HepG2 (cell line): ENCODE results near the gene CNNM4. TPM values are rescaled to one million over a fixed set of nuclear protein-coding genes. Genes with fewer than 3 reads are reported as not detected.
A peak's percentile ranks its signal among the peaks of the same experiment; 100 is the strongest.

Experiments
- CC2D1A ChIP-seq: sonication (generic); formaldehyde crosslinking; IDR thresholded peaks from 2 replicates; pipeline ENCODE4 v1.8.1; 2023; ENCODE audit warnings: mild to moderate bottlenecking, missing genetic modification reagents
- CEBPG ChIP-seq: IDR thresholded peaks from 2 replicates; pipeline ENCODE4 v1.6.1; 2016
- FOSL2 ChIP-seq: sonication (generic); formaldehyde crosslinking; IDR thresholded peaks from 2 replicates; pipeline ENCODE4 v1.4.0; 2020; ENCODE audit warnings: missing genetic modification reagents
- HDAC6 ChIP-seq: fragments of 200-600 bp; sonication (generic); IDR thresholded peaks from 2 replicates; pipeline ENCODE4 v1.7.0; 2017; ENCODE audit warnings: mild to moderate bottlenecking, antibody characterized with exemption, low read length, low read depth
- KDM3A ChIP-seq: IDR thresholded peaks from 2 replicates; pipeline ENCODE4 v1.6.1; 2018; ENCODE audit warnings: low read depth, missing compliant biosample characterization
- MLLT10 ChIP-seq: sonication (generic); formaldehyde crosslinking; IDR thresholded peaks from 2 replicates; pipeline ENCODE4 v1.4.0; 2020; ENCODE audit warnings: missing genetic modification reagents
- NFATC3 ChIP-seq: sonication (generic); formaldehyde crosslinking; IDR thresholded peaks from 2 replicates; pipeline ENCODE4 v1.5.1; 2020; ENCODE audit warnings: mild to moderate bottlenecking, missing genetic modification reagents
- RERE ChIP-seq: IDR thresholded peaks from 2 replicates; pipeline ENCODE4 v1.6.1; 2016; ENCODE audit warnings: low read depth, missing genetic modification reagents, missing compliant biosample characterization
- SKIL ChIP-seq: sonication (generic); formaldehyde crosslinking; IDR thresholded peaks from 2 replicates; pipeline ENCODE4 v1.8.0; 2022; ENCODE audit warnings: missing genetic modification reagents, mild to moderate bottlenecking, moderate library complexity, borderline replicate concordance
- SP1 ChIP-seq, 2 experiments: fragments of 450-650 bp in 1 of 2; sonication (generic) in 1 of 2; formaldehyde crosslinking in 1 of 2; IDR thresholded peaks; 2 replicates each; pipeline versions ENCODE4 v1.4.0 to v1.6.1; 2016 to 2020; ENCODE audit warnings: missing genetic modification reagents in 1 of 2
- USF2 ChIP-seq, 2 experiments: sonication (generic) in 1 of 2; formaldehyde crosslinking in 1 of 2; IDR thresholded peaks; 2 replicates each; pipeline versions ENCODE4 v1.5.1 to v1.6.1; 2011 to 2020; ENCODE audit warnings: borderline replicate concordance in 1 of 2, low read depth in 1 of 2, low read length in 1 of 2, mild to moderate bottlenecking in 1 of 2, missing genetic modification reagents in 1 of 2, moderate library complexity in 1 of 2
- ZBTB7A ChIP-seq: sonication (generic); formaldehyde crosslinking; IDR thresholded peaks from 2 replicates; pipeline ENCODE4 v1.8.0; 2022; ENCODE audit warnings: mild to moderate bottlenecking, missing genetic modification reagents
- ZNF253 ChIP-seq: sonication (generic); formaldehyde crosslinking; IDR thresholded peaks from 2 replicates; pipeline ENCODE4 v1.8.0; 2022; ENCODE audit warnings: mild to moderate bottlenecking, missing genetic modification reagents, borderline replicate concordance
- ZNF343 ChIP-seq: sonication (generic); formaldehyde crosslinking; IDR thresholded peaks from 2 replicates; pipeline ENCODE4 v1.4.0; 2020; ENCODE audit warnings: mild to moderate bottlenecking, missing genetic modification reagents
- ZNF510 ChIP-seq: sonication (generic); formaldehyde crosslinking; IDR thresholded peaks from 2 replicates; pipeline ENCODE4 v1.4.0; 2020; ENCODE audit warnings: low read depth, mild to moderate bottlenecking, missing genetic modification reagents
- ZNF530 ChIP-seq: sonication (generic); formaldehyde crosslinking; IDR thresholded peaks from 2 replicates; pipeline ENCODE4 v1.5.0; 2020; ENCODE audit warnings: low read depth, mild to moderate bottlenecking, missing genetic modification reagents
- ZNF569 ChIP-seq: sonication (generic); formaldehyde crosslinking; IDR thresholded peaks from 2 replicates; pipeline ENCODE4 v1.5.0; 2020; ENCODE audit warnings: mild to moderate bottlenecking, missing genetic modification reagents, moderate library complexity, borderline replicate concordance
- ZNF670 ChIP-seq: sonication (generic); formaldehyde crosslinking; IDR thresholded peaks from 2 replicates; pipeline ENCODE4 v1.8.0; 2022; ENCODE audit warnings: mild to moderate bottlenecking, missing genetic modification reagents, borderline replicate concordance
- ZNF724P ChIP-seq: sonication (generic); formaldehyde crosslinking; IDR thresholded peaks from 2 replicates; pipeline ENCODE4 v1.8.0; 2022; ENCODE audit warnings: missing genetic modification reagents, borderline replicate concordance
- ZNF737 ChIP-seq: sonication (generic); formaldehyde crosslinking; IDR thresholded peaks from 2 replicates; pipeline ENCODE4 v1.5.0; 2020; ENCODE audit warnings: missing genetic modification reagents, mild to moderate bottlenecking, borderline replicate concordance
- ZNF780A ChIP-seq: sonication (generic); formaldehyde crosslinking; IDR thresholded peaks from 2 replicates; pipeline ENCODE4 v1.8.0; 2022; ENCODE audit warnings: mild to moderate bottlenecking, missing genetic modification reagents, moderate library complexity
- ZNF792 ChIP-seq: IDR thresholded peaks from 2 replicates; pipeline ENCODE4 v1.6.1; 2016
- polyA plus RNA-seq, 8 experiments: library from polyadenylated mRNA; depleted of rRNA in 3 of 8; stranded (reverse) in 7 of 8; unstranded in 1 of 8; fragments of >200 nt; fragmentation: Illumina TruSeq in 4 of 8; extraction: Trizol in 4 of 8; gene quantifications; 2 replicates each; pipeline versions ENCODE4 v1.2.1 to v1.2.3, GENCODE V29; 2011 to 2016; ENCODE audit warnings: low read depth in 4 of 8, missing spikeins in 1 of 8, mixed read lengths in 1 of 8; ENCODE audit not compliant: insufficient read depth in 1 of 8
- total RNA-seq, 5 experiments: library from RNA; depleted of rRNA; stranded (reverse); fragments of >200 nt; fragmentation: Illumina TruSeq; extraction: Trizol; gene quantifications; 2 replicates each; pipeline ENCODE4 v1.2.3, GENCODE V29; 2016; ENCODE audit warnings: low read depth in 1 of 5

The CNNM4 gene
- total and polyA plus RNA-seq, 2 of the 13 experiments (the other 11 are each of a cell fraction or from before 2014, with no cell fraction given) = 5.9 to 8.4 TPM

GRCh38 chr2:96810783-96811192 lies 50.1 kb downstream of the CNNM4 start (continued):
- TF ChIP-seq ZNF253 (CRISPR knock-in tag) (no peak), FOSL2 (CRISPR knock-in tag) (peak; percentile 21; the same call in 1 of the 2 replicates), ZNF724P (CRISPR knock-in tag) (no peak), ZNF792 (CRISPR knock-in tag) (no peak), KDM3A (CRISPR knock-in tag) (no peak), SKIL (CRISPR knock-in tag) (no peak), ZNF510 (CRISPR knock-in tag) (no peak), ZBTB7A (CRISPR knock-in tag) (no peak), CEBPG (CRISPR knock-in tag) (no peak), CC2D1A (no peak), RERE (CRISPR knock-in tag) (no peak), ZNF343 (CRISPR knock-in tag) (peak; percentile 89; the same call in 1 of the 2 replicates), USF2 (IDR thresholded peaks at IDR 0.05; ENCODE audit: low read depth, low read length) (no peak), USF2 (CRISPR knock-in tag; IDR thresholded peaks at IDR 0.05; ENCODE audit: borderline replicate concordance) (no peak), HDAC6 (no peak), ZNF737 (CRISPR knock-in tag) (no peak), ZNF670 (no peak), MLLT10 (CRISPR knock-in tag) (no peak), NFATC3 (no peak), SP1 (IDR thresholded peaks at IDR 0.05) (no peak), SP1 (CRISPR knock-in tag; IDR thresholded peaks at IDR 0.05) (no peak), ZNF530 (CRISPR knock-in tag) (no peak), ZNF569 (CRISPR knock-in tag) (no peak), ZNF780A (CRISPR knock-in tag) (no peak)
